Measurements from ENCODE around the gene UBTD2. TPM values are rescaled to one million over a fixed set of nuclear protein-coding genes. Genes with fewer than 3 reads are reported as not detected.
A peak's percentile ranks its signal among the peaks of the same experiment; 100 is the strongest.

UBTD2 gene
- total and polyA plus RNA-seq, 2 experiments from 2014 or later = 17.9 to 46.3 TPM

DNA sequence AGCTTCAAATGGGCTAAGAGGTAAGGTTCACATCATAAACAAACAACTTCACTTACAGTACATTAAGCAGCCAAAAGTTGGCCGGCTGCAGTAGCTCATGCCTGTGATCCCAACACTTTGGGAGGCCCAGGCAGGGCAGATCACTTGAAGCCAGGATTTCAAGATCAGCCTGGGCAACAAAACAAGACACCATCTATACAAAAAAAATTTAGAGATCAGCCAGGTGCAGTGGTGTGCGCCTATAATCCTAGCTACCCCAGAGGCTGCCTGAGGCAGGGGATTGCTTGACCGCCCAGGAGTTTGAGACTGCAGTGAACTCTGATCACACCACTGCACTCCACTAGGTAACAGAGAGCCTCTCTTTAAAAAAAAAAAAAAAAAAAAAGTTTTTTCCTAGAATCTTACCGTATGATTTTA, 16.9 kb downstream of the UBTD2 start:
- DNase-seq (ENCODE audit: low spot score) (no peak), ATAC-seq (peak; percentile 38; the same call in 2 of the 3 replicates)
- H3K4me1 ChIP-seq (ENCODE audit: insufficient read depth) = peaks cover 6% of the 10 kb centered on the region
- peak overlapping the region; percentile 79 for H3K27ac ChIP-seq (ENCODE audit: low read depth)
- H3K4me3 ChIP-seq = no peak overlapping the region
- no peak overlapping the region for H3K4me2 ChIP-seq
- H3K36me3 Mint-ChIP-seq (ENCODE audit: low read depth) = peaks cover 13% of the 10 kb centered on the region; the same call in 2 of the 3 replicates
- H3K9me3 Mint-ChIP-seq = no peaks in the 10 kb centered on the region
- peaks cover 18% of the 10 kb centered on the region for H3K4me1 Mint-ChIP-seq
- H3K36me3 ChIP-seq (ENCODE audit: insufficient read depth) = no peaks in the 10 kb centered on the region
- H3F3A ChIP-seq (replicated peaks; ENCODE audit: low read depth) = 0 out of 2 replicates have a peak, but pooled peaks cover 4% of the 10 kb centered on the region
- H3K27me3 ChIP-seq (ENCODE audit: insufficient read depth) = no peaks in the 10 kb centered on the region
- H3K27ac Mint-ChIP-seq = no peak overlapping the region
- H3K79me2 ChIP-seq (replicated peaks; ENCODE audit: insufficient read depth) = peaks cover 100% of the 10 kb centered on the region
- H4K20me1 ChIP-seq (replicated peaks; ENCODE audit: insufficient read depth) = peaks cover 76% of the 10 kb centered on the region
- no peak overlapping the region for H3K4me3 Mint-ChIP-seq
- no peaks in the 10 kb centered on the region for H3K9me2 ChIP-seq (ENCODE audit: insufficient read depth)
- H3K27me3 Mint-ChIP-seq (ENCODE audit: insufficient read depth, low read depth, poor library complexity) = peaks cover 3% of the 10 kb centered on the region
- TF ChIP-seq REST (IDR thresholded peaks at IDR 0.05; ENCODE audit: unreplicated experiment) = no peak
- TF ChIP-seq ZNF114 (CRISPR knock-in tag; IDR thresholded peaks at IDR 0.05) = no peak
- TF ChIP-seq EZH2 (IDR thresholded peaks at IDR 0.05; ENCODE audit: low read depth, unreplicated experiment) = no peak
- TF ChIP-seq STAT1 (IDR thresholded peaks at IDR 0.05; ENCODE audit: unreplicated experiment) = no peak
- no peak for TF ChIP-seq ZNF331 (CRISPR knock-in tag; IDR thresholded peaks at IDR 0.05; ENCODE audit: low read depth)
- TF ChIP-seq EZH2phosphoT487 (IDR thresholded peaks at IDR 0.05; ENCODE audit: unreplicated experiment) = no peak
- TF ChIP-seq CREB1 (CRISPR knock-in tag; IDR thresholded peaks at IDR 0.05; ENCODE audit: low read depth) = no peak
- no peak for TF ChIP-seq CTCF (conservative IDR thresholded peaks at IDR 0.05; ENCODE audit: low read depth in 2 of 2)
- no peak for TF ChIP-seq JUNB (IDR thresholded peaks at IDR 0.05; ENCODE audit: unreplicated experiment)
- no peak for TF ChIP-seq ZNF462 (CRISPR knock-in tag; IDR thresholded peaks at IDR 0.05)
- TF ChIP-seq NANOG (IDR thresholded peaks at IDR 0.05; ENCODE audit: borderline replicate concordance) = no peak
- no peak for TF ChIP-seq POLR2AphosphoS5 (IDR thresholded peaks at IDR 0.05; ENCODE audit: low read depth)
- TF ChIP-seq, protein P1, sequence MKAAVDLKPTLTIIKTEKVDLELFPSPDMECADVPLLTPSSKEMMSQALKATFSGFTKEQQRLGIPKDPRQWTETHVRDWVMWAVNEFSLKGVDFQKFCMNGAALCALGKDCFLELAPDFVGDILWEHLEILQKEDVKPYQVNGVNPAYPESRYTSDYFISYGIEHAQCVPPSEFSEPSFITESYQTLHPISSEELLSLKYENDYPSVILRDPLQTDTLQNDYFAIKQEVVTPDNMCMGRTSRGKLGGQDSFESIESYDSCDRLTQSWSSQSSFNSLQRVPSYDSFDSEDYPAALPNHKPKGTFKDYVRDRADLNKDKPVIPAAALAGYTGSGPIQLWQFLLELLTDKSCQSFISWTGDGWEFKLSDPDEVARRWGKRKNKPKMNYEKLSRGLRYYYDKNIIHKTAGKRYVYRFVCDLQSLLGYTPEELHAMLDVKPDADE (IDR thresholded peaks at IDR 0.05) = no peak
- no peak overlapping the region for H2AFZ ChIP-seq

Data from GM23338 (cell line).